ENCODE results near the gene PEX26. TPM values are rescaled to one million over a fixed set of nuclear protein-coding genes. Genes with fewer than 3 reads are reported as not detected.

The PEX26 gene
- total and polyA plus RNA-seq, 2 of the 13 experiments (the other 11 are each of a cell fraction or from before 2014, with no cell fraction given) = 10.6 to 25.1 TPM

GRCh38 chr22:18110194-18110953, 32.6 kb downstream of the PEX26 start, which contains the start of gene TUBA8 (continued):
- TF ChIP-seq HNRNPL (IDR thresholded peaks at IDR 0.05; ENCODE audit: low read depth, low read length) = peak; percentile 80
- TF ChIP-seq, protein P1, sequence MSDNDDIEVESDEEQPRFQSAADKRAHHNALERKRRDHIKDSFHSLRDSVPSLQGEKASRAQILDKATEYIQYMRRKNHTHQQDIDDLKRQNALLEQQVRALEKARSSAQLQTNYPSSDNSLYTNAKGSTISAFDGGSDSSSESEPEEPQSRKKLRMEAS (IDR thresholded peaks at IDR 0.05) = peak; percentile 68
- no peak for TF ChIP-seq ZNF629 (CRISPR knock-in tag; conservative IDR thresholded peaks at IDR 0.05)
- TF ChIP-seq, protein P2, sequence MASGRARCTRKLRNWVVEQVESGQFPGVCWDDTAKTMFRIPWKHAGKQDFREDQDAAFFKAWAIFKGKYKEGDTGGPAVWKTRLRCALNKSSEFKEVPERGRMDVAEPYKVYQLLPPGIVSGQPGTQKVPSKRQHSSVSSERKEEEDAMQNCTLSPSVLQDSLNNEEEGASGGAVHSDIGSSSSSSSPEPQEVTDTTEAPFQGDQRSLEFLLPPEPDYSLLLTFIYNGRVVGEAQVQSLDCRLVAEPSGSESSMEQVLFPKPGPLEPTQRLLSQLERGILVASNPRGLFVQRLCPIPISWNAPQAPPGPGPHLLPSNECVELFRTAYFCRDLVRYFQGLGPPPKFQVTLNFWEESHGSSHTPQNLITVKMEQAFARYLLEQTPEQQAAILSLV (CRISPR knock-in tag; IDR thresholded peaks at IDR 0.05; ENCODE audit: borderline replicate concordance) = no peak
- 0 out of 2 replicates have a peak, but pooled peaks have one; percentile 20 for TF ChIP-seq ZFX (CRISPR knock-in tag; IDR thresholded peaks at IDR 0.05; ENCODE audit: low read depth)
- no peak for TF ChIP-seq PAF1 (CRISPR knock-in tag; IDR thresholded peaks at IDR 0.05)
- no peak; the same call in 1 of the 2 replicates for TF ChIP-seq ZMYM3 (CRISPR knock-in tag; IDR thresholded peaks at IDR 0.05)
- no peak for TF ChIP-seq MED1 (CRISPR knock-in tag; IDR thresholded peaks at IDR 0.05)
- TF ChIP-seq YEATS4 (CRISPR knock-in tag; IDR thresholded peaks at IDR 0.05; ENCODE audit: borderline replicate concordance) = 0 out of 2 replicates have a peak, but pooled peaks have one; percentile 26
- 0 out of 2 replicates have a peak, but pooled peaks have one; percentile 25 for TF ChIP-seq ZNF143 (CRISPR knock-in tag; IDR thresholded peaks at IDR 0.05)
- TF ChIP-seq NFKB2 (CRISPR knock-in tag; IDR thresholded peaks at IDR 0.05; ENCODE audit: borderline replicate concordance) = 0 out of 2 replicates have a peak, but pooled peaks have one; percentile 39
- 0 out of 2 replicates have a peak, but pooled peaks have one; percentile 42 for TF ChIP-seq HOXA3 (CRISPR knock-in tag; IDR thresholded peaks at IDR 0.05)
- TF ChIP-seq, protein P3, sequence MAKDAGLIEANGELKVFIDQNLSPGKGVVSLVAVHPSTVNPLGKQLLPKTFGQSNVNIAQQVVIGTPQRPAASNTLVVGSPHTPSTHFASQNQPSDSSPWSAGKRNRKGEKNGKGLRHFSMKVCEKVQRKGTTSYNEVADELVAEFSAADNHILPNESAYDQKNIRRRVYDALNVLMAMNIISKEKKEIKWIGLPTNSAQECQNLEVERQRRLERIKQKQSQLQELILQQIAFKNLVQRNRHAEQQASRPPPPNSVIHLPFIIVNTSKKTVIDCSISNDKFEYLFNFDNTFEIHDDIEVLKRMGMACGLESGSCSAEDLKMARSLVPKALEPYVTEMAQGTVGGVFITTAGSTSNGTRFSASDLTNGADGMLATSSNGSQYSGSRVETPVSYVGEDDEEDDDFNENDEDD (CRISPR knock-in tag; IDR thresholded peaks at IDR 0.05; ENCODE audit: borderline replicate concordance) = peak; percentile 41; the same call in 1 of the 2 replicates
- 0 out of 2 replicates have a peak, but pooled peaks have one; percentile 27 for TF ChIP-seq ZNF772 (CRISPR knock-in tag; IDR thresholded peaks at IDR 0.05)
- peak; percentile 4; the same call in 1 of the 2 replicates for TF ChIP-seq ZNF547 (CRISPR knock-in tag; IDR thresholded peaks at IDR 0.05)
- peak; percentile 52; the same call in 1 of the 2 replicates for TF ChIP-seq KDM2A (CRISPR knock-in tag; IDR thresholded peaks at IDR 0.05; ENCODE audit: borderline replicate concordance, low read depth)
- TF ChIP-seq, protein P4, sequence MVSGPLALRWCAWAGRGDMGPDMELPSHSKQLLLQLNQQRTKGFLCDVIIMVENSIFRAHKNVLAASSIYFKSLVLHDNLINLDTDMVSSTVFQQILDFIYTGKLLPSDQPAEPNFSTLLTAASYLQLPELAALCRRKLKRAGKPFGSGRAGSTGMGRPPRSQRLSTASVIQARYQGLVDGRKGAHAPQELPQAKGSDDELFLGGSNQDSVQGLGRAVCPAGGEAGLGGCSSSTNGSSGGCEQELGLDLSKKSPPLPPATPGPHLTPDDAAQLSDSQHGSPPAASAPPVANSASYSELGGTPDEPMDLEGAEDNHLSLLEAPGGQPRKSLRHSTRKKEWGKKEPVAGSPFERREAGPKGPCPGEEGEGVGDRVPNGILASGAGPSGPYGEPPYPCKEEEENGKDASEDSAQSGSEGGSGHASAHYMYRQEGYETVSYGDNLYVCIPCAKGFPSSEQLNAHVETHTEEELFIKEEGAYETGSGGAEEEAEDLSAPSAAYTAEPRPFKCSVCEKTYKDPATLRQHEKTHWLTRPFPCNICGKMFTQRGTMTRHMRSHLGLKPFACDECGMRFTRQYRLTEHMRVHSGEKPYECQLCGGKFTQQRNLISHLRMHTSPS (CRISPR knock-in tag; IDR thresholded peaks at IDR 0.05; ENCODE audit: low read depth) = 0 out of 2 replicates have a peak, but pooled peaks have one; percentile 39
- TF ChIP-seq ZSCAN29 (CRISPR knock-in tag; conservative IDR thresholded peaks at IDR 0.05) = peak; percentile 80; the same call in 1 of the 2 replicates
- peak; percentile 89 for TF ChIP-seq EED (CRISPR knock-in tag; IDR thresholded peaks at IDR 0.05)
- no peak for TF ChIP-seq MZF1 (CRISPR knock-in tag; IDR thresholded peaks at IDR 0.05; ENCODE audit: borderline replicate concordance)
- no peak for TF ChIP-seq MBD4 (IDR thresholded peaks at IDR 0.05; ENCODE audit: borderline replicate concordance, low read length)
- TF ChIP-seq PHF5A (CRISPR knock-in tag; IDR thresholded peaks at IDR 0.05; ENCODE audit: low read depth, unreplicated experiment) = no peak
- 0 out of 2 replicates have a peak, but pooled peaks have one; percentile 17 for TF ChIP-seq POGZ (CRISPR knock-in tag; IDR thresholded peaks at IDR 0.05)
- no peak for TF ChIP-seq ZNF501 (CRISPR knock-in tag; IDR thresholded peaks at IDR 0.05)
- TF ChIP-seq LCORL (IDR thresholded peaks at IDR 0.05) = no peak
- TF ChIP-seq LCORL (CRISPR knock-in tag; IDR thresholded peaks at IDR 0.05) = 0 out of 2 replicates have a peak, but pooled peaks have one; percentile 27
- 0 out of 2 replicates have a peak, but pooled peaks have one; percentile 13 for TF ChIP-seq NR2C2 (CRISPR knock-in tag; IDR thresholded peaks at IDR 0.05; ENCODE audit: borderline replicate concordance)
